AG09309 (cell line): ENCODE data around the gene CSTPP1.

Experiments
- DNase-seq: peaks from one replicate; pipeline ENCODE4 v3.0.0-alpha.2; 2010; ENCODE audit warnings: low read depth
- H3K4me3 ChIP-seq: 2 replicates; pipeline ENCODE4 v1.5.1; 2011; ENCODE audit warnings: mild to moderate bottlenecking, low read depth, low read length, moderate library complexity; ENCODE audit not compliant: control insufficient read depth
- CTCF ChIP-seq: IDR thresholded peaks from 2 replicates; pipeline ENCODE4 v1.5.1; 2011; ENCODE audit warnings: mild to moderate bottlenecking, low read depth, low read length, inconsistent platforms; ENCODE audit not compliant: insufficient read depth, control insufficient read depth; ENCODE audit errors: missing control alignments

CSTPP1 gene

GRCh38 chr11:47182380-47182779 is 245.8 kb downstream of the CSTPP1 start:
- DNase-seq, result no peak
- no peak for TF ChIP-seq CTCF
- H3K4me3 ChIP-seq, result no peak overlapping the region

DNA sequence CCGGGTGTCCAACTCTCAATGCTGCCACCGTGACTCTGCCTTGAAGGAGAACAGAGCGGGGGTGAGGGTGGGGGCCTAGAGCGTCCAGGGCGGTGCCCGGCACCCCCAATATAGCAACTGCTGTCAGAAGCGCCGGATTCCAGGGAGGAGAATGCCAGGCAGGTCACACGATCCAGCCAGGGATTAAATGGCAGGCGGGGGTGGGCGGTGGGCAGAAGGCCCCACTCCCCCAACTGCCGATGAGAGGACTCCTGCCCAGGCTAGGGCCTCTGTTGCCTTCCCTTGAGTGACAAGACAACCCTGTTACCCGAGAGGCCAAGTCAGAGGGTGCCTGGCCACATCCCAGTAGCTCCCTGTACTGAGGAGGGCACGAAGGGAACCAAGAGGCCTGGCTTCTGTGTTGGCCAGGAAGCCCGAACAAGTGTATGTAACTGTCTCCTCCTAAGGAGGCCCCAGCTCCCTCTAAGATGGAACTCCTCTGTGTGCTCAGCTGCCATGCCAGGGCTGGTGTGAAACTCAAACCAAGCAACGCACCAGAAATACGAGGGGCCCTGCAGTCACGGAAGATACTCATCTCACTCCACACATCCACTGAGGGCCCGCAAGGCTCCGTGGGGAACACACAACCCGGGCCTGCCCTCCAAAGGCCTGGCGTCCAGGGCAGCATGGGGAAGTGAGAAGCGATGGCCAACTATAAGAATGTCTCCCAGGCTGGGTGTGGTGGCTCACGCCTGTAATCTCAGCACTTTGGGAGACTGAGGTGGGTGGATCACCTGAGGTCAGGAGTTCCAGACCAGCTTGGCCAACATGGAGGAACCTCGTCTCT is 246.7 kb downstream of the CSTPP1 start:
- no peak for TF ChIP-seq CTCF
- H3K4me3 ChIP-seq, result no peak overlapping the region
- no peak for DNase-seq

GRCh38 chr11:47183969-47184368 is 247.4 kb downstream of the CSTPP1 start:
- no peak overlapping the region for H3K4me3 ChIP-seq
- TF ChIP-seq CTCF, result no peak
- no peak for DNase-seq

DNA sequence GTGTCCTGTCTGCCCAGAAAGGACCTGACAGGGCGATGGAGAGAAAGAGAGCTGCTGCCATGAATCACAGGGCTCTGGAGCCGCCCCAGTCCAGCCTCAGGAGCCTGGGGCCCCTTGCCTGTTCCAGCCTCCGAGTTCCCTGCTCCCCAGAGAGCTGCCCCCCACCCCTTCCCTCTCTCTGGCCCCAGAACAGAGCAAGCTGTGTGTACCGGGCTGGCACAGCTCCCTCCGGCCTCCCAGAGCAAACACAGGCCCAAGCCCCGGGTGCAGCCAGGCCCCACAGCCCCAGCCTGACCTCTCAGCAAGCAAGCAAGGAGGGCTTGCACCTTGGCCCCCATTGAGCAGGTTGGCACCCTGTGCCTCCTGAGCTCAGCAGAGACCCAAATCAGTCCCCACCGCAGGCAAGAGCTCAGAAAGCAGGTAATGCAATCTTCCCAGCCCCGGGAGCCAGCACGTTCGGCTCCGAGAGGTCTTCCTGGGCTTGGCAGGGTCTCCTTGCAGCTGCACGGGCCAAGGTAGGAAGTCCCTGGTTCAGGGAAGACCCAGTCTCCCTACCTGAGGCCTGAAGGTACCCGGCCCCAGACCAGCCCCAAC is 248.2 kb downstream of the CSTPP1 start:
- TF ChIP-seq CTCF, result no peak
- DNase-seq, result no peak
- peak overlapping the region; percentile 79 for H3K4me3 ChIP-seq

- no peak for DNase-seq
- no peak for TF ChIP-seq CTCF
- H3K4me3 ChIP-seq, result peak overlapping the region; percentile 79
Measured at GRCh38 chr11:47185305-47186075, 248.9 kb downstream of the CSTPP1 start.

DNA sequence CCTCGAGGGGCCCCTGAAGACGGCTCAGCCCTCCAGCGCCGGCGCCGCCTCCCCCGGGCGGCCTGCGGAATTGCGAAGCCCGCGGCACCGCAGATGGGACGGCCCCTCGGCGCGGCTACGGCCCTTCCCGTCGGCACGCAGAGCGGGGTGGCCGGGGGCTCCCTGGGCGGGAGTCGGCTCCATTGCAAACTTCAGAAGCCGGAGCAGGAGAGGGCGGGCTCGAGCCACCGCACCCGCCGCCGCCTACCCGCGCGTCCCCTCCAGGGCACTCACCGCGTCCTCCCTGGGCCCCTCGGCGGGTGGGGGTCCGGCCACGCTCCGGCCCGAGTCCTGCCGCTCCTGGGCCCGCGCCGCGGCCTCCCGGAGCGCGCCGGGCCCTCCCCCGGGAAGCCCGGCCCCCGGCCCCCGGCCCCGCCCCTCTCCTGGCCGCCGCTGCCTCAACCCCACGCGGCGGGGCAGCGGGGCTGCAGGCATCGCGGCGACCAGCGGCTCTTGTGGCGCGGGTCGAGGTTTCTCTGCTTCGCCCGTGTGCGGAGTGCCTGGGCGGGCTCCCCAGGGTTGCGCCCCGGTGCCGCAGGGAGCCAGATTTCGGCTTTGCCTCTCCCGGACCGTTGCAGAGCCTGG is 249.6 kb downstream of the CSTPP1 start, which contains the start of gene PACSIN3:
PACSIN3 (minus strand) TSS at position 359 of the 624 bp plus-strand sequence. CDS start 3,707 bp downstream, outside the sequence.
- peak within 1 kb of the TSS; percentile 79 for H3K4me3 ChIP-seq
- no peak for DNase-seq
- no peak for TF ChIP-seq CTCF
